ENCODE results near the gene AP2A2. TPM values are rescaled to one million over a fixed set of nuclear protein-coding genes. Genes with fewer than 3 reads are reported as not detected.

AP2A2 gene
- total RNA-seq, 1 experiment from 2014 or later = 92.9 TPM

DNA sequence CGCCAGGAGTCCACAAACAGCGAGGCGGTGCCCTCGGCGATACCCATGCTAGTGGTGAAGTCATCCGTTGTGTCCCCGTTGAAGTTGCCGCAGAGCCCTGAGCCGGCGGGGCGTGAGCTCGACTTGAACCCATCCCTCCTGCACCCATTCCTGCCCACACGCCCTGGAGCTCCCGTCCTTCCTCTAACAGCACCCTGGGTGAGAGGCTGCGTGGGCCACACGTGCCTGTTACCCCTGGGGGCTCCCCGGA is 102.5 kb downstream of the AP2A2 start:
- Mint-ChIP-seq H3K27ac (ENCODE audit: unreplicated experiment) (no peak overlapping the region), H3K4me3 (ENCODE audit: low read depth, unreplicated experiment) (no peak overlapping the region), H3K36me3 (ENCODE audit: insufficient read depth, unreplicated experiment) (peaks cover 25% of the 10 kb centered on the region), H3K4me1 (ENCODE audit: low read depth, unreplicated experiment) (no peaks in the 10 kb centered on the region), H3K9me3 (ENCODE audit: low read depth, unreplicated experiment) (no peaks in the 10 kb centered on the region), H3K27me3 (ENCODE audit: unreplicated experiment) (no peaks in the 10 kb centered on the region)
- CTCF ChIA-PET = no interaction called here
- BruUV-seq (replicated peaks) = no TSS peak
- TF ChIP-seq, protein P1, sequence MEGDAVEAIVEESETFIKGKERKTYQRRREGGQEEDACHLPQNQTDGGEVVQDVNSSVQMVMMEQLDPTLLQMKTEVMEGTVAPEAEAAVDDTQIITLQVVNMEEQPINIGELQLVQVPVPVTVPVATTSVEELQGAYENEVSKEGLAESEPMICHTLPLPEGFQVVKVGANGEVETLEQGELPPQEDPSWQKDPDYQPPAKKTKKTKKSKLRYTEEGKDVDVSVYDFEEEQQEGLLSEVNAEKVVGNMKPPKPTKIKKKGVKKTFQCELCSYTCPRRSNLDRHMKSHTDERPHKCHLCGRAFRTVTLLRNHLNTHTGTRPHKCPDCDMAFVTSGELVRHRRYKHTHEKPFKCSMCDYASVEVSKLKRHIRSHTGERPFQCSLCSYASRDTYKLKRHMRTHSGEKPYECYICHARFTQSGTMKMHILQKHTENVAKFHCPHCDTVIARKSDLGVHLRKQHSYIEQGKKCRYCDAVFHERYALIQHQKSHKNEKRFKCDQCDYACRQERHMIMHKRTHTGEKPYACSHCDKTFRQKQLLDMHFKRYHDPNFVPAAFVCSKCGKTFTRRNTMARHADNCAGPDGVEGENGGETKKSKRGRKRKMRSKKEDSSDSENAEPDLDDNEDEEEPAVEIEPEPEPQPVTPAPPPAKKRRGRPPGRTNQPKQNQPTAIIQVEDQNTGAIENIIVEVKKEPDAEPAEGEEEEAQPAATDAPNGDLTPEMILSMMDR (IDR thresholded peaks at IDR 0.05; ENCODE audit: unreplicated experiment) = no peak
- no peak for DNase-seq
- intact Hi-C loops (cut with micrococcal nuclease; ENCODE audit: unreplicated experiment) = no loop called here

- no TSS peak for BruUV-seq (replicated peaks)
- intact Hi-C loops (cut with micrococcal nuclease; ENCODE audit: unreplicated experiment) = no loop called here
- Mint-ChIP-seq H3K27me3 (ENCODE audit: unreplicated experiment) (no peaks in the 10 kb centered on the region), H3K4me3 (ENCODE audit: low read depth, unreplicated experiment) (no peak overlapping the region), H3K36me3 (ENCODE audit: insufficient read depth, unreplicated experiment) (peaks cover 29% of the 10 kb centered on the region), H3K4me1 (ENCODE audit: low read depth, unreplicated experiment) (no peaks in the 10 kb centered on the region), H3K27ac (ENCODE audit: unreplicated experiment) (no peak overlapping the region), H3K9me3 (ENCODE audit: low read depth, unreplicated experiment) (no peaks in the 10 kb centered on the region)
- TF ChIP-seq, protein P1 (IDR thresholded peaks at IDR 0.05; ENCODE audit: unreplicated experiment) = no peak
- DNase-seq = no peak
- CTCF ChIA-PET = no interaction called here
Measured at GRCh38 chr11:1028616-1029015, 102.9 kb downstream of the AP2A2 start.

GRCh38 chr11:1029051-1029450 is 103.4 kb downstream of the AP2A2 start:
- Mint-ChIP-seq H3K27me3 (ENCODE audit: unreplicated experiment) (no peaks in the 10 kb centered on the region), H3K36me3 (ENCODE audit: insufficient read depth, unreplicated experiment) (peaks cover 31% of the 10 kb centered on the region), H3K27ac (ENCODE audit: unreplicated experiment) (no peak overlapping the region), H3K4me1 (ENCODE audit: low read depth, unreplicated experiment) (no peaks in the 10 kb centered on the region), H3K4me3 (ENCODE audit: low read depth, unreplicated experiment) (no peak overlapping the region), H3K9me3 (ENCODE audit: low read depth, unreplicated experiment) (no peaks in the 10 kb centered on the region)
- DNase-seq = no peak
- BruUV-seq (replicated peaks) = no TSS peak
- intact Hi-C loops (cut with micrococcal nuclease; ENCODE audit: unreplicated experiment) = no loop called here
- TF ChIP-seq, protein P1 (IDR thresholded peaks at IDR 0.05; ENCODE audit: unreplicated experiment) = no peak
- CTCF ChIA-PET = no interaction called here

GRCh38 chr11:1029654-1030053 is 104.0 kb downstream of the AP2A2 start:
- no TSS peak for BruUV-seq (replicated peaks)
- intact Hi-C loops (cut with micrococcal nuclease; ENCODE audit: unreplicated experiment) = no loop called here
- CTCF ChIA-PET = no interaction called here
- no peaks in the 10 kb centered on the region for H3K9me3 Mint-ChIP-seq (ENCODE audit: low read depth, unreplicated experiment)
- no peaks in the 10 kb centered on the region for H3K4me1 Mint-ChIP-seq (ENCODE audit: low read depth, unreplicated experiment)
- H3K36me3 Mint-ChIP-seq (ENCODE audit: insufficient read depth, unreplicated experiment) = peaks cover 30% of the 10 kb centered on the region
- no peak overlapping the region for H3K4me3 Mint-ChIP-seq (ENCODE audit: low read depth, unreplicated experiment)
- no peaks in the 10 kb centered on the region for H3K27me3 Mint-ChIP-seq (ENCODE audit: unreplicated experiment)
- TF ChIP-seq, protein P1 (IDR thresholded peaks at IDR 0.05; ENCODE audit: unreplicated experiment) = no peak
- H3K27ac Mint-ChIP-seq (ENCODE audit: unreplicated experiment) = no peak overlapping the region
- no peak for DNase-seq

GRCh38 chr11:1030086-1030485 is 104.4 kb downstream of the AP2A2 start:
- no peak overlapping the region for H3K27ac Mint-ChIP-seq (ENCODE audit: unreplicated experiment)
- H3K27me3 Mint-ChIP-seq (ENCODE audit: unreplicated experiment) = no peaks in the 10 kb centered on the region
- peaks cover 29% of the 10 kb centered on the region for H3K36me3 Mint-ChIP-seq (ENCODE audit: insufficient read depth, unreplicated experiment)
- no peaks in the 10 kb centered on the region for H3K9me3 Mint-ChIP-seq (ENCODE audit: low read depth, unreplicated experiment)
- intact Hi-C loops (cut with micrococcal nuclease; ENCODE audit: unreplicated experiment) = no loop called here
- TF ChIP-seq, protein P1 (IDR thresholded peaks at IDR 0.05; ENCODE audit: unreplicated experiment) = no peak
- H3K4me3 Mint-ChIP-seq (ENCODE audit: low read depth, unreplicated experiment) = no peak overlapping the region
- DNase-seq = no peak
- CTCF ChIA-PET = no interaction called here
- BruUV-seq (replicated peaks) = no TSS peak
- H3K4me1 Mint-ChIP-seq (ENCODE audit: low read depth, unreplicated experiment) = no peaks in the 10 kb centered on the region
